DND-41 (cell line): ENCODE measurements around the gene PARVA.

Source experiments
- ATAC-seq: fragments of 200-7000 bp; cut with Tn5 transposase; 3 replicates; pipeline ENCODE4 v1.9.1; 2021; ENCODE audit warnings: low read depth; ENCODE audit not compliant: insufficient read depth
- DNase-seq: peaks from one replicate; pipeline ENCODE4 v3.0.0-alpha.2; 2020
- H2AFZ ChIP-seq: 2 replicates; pipeline ENCODE4 v1.6.0; 2012; ENCODE audit warnings: low read depth, low read length
- H3K27ac ChIP-seq: 2 replicates; pipeline ENCODE4 v1.5.1; 2012; ENCODE audit warnings: low read length, inconsistent platforms
- H3K27me3 ChIP-seq: fragments of 200-600 bp; sonication (generic); 2 replicates; pipeline ENCODE4 v1.6.0; 2012; ENCODE audit warnings: low read length, mild to moderate bottlenecking, inconsistent platforms; ENCODE audit not compliant: insufficient read depth, poor library complexity
- H3K36me3 ChIP-seq: 2 replicates; pipeline ENCODE4 v1.5.1; 2012; ENCODE audit warnings: low read length, inconsistent platforms; ENCODE audit not compliant: insufficient read depth
- H3K4me1 ChIP-seq: 2 replicates; pipeline ENCODE4 v1.5.1; 2012; ENCODE audit warnings: mild to moderate bottlenecking, low read length; ENCODE audit not compliant: insufficient read depth
- H3K4me2 ChIP-seq: 2 replicates; pipeline ENCODE4 v1.6.0; 2012; ENCODE audit warnings: mild to moderate bottlenecking, moderate library complexity, low read length, inconsistent platforms; ENCODE audit not compliant: insufficient read depth
- H3K4me3 ChIP-seq, 2 experiments: fragments of 200-600 bp in 1 of 2; shearing (Covaris generic) in 1 of 2; 2 replicates each; pipeline ENCODE4 v1.5.1; 2012 to 2016; ENCODE audit warnings: inconsistent platforms in 2 of 2, low read length in 2 of 2, mild to moderate bottlenecking in 2 of 2, low read depth in 1 of 2, moderate library complexity in 1 of 2
- H3K79me2 ChIP-seq: 2 replicates; pipeline ENCODE4 v1.6.0; 2012; ENCODE audit warnings: low read length, inconsistent platforms; ENCODE audit not compliant: insufficient read depth
- H3K9ac ChIP-seq: 2 replicates; pipeline ENCODE4 v1.6.0; 2012; ENCODE audit warnings: low read depth, mild to moderate bottlenecking, inconsistent platforms, low read length, moderate library complexity
- H3K9me3 ChIP-seq: 2 replicates; pipeline ENCODE4 v1.5.1; 2012; ENCODE audit warnings: low read length, moderate library complexity, mild to moderate bottlenecking, inconsistent platforms; ENCODE audit not compliant: insufficient read depth, severe bottlenecking
- H4K20me1 ChIP-seq: 2 replicates; pipeline ENCODE4 v1.6.0; 2012; ENCODE audit warnings: low read length; ENCODE audit not compliant: insufficient read depth
- EZH2 ChIP-seq: IDR thresholded peaks from 3 replicates; pipeline ENCODE4 v1.6.1; 2012; ENCODE audit warnings: borderline replicate concordance, low read depth, mild to moderate bottlenecking, moderate library complexity, low read length, inconsistent platforms; ENCODE audit not compliant: severe bottlenecking
- TF ChIP-seq, protein P1 (sequence below): IDR thresholded peaks from 2 replicates; pipeline ENCODE4 v1.5.1; 2012; ENCODE audit warnings: borderline replicate concordance, low read length, moderate library complexity, mild to moderate bottlenecking; ENCODE audit not compliant: poor library complexity, severe bottlenecking; ENCODE audit errors: extremely low read depth

Gene PARVA

DNA sequence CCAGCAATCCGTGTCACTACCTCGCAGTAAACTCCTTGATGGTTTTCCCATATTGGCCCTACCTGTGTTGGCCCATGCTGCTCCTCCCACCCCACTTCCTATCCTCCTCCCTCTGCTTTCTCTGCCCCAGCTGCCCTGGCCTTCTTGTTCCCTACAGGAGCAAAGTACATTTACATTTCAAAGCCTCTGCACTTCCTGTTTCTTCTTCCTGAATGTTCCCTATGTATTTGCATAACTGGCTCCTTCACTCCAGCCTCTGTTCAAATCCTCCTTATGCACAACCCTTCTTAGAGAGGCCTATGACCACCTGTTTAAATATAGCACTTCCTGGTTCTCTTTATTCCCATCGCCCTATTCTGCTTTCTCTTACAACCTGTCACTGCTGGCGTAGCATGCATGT lies 62.2 kb downstream of the PARVA start:
- Histone ChIP-seq H3K27me3 (peaks cover 7% of the 10 kb centered on the region), H3K9me3 (no peaks in the 10 kb centered on the region), H3K27ac (no peak overlapping the region), H3K4me2 (no peak overlapping the region), H3K79me2 (no peaks in the 10 kb centered on the region), H4K20me1 (no peaks in the 10 kb centered on the region), H3K36me3 (no peaks in the 10 kb centered on the region), H3K9ac (no peak overlapping the region), H3K4me3 (no peak overlapping the region), H2AFZ (no peak overlapping the region), H3K4me1 (no peaks in the 10 kb centered on the region)
- DNase-seq (no peak), ATAC-seq (no peak)
- TF ChIP-seq, protein P1, sequence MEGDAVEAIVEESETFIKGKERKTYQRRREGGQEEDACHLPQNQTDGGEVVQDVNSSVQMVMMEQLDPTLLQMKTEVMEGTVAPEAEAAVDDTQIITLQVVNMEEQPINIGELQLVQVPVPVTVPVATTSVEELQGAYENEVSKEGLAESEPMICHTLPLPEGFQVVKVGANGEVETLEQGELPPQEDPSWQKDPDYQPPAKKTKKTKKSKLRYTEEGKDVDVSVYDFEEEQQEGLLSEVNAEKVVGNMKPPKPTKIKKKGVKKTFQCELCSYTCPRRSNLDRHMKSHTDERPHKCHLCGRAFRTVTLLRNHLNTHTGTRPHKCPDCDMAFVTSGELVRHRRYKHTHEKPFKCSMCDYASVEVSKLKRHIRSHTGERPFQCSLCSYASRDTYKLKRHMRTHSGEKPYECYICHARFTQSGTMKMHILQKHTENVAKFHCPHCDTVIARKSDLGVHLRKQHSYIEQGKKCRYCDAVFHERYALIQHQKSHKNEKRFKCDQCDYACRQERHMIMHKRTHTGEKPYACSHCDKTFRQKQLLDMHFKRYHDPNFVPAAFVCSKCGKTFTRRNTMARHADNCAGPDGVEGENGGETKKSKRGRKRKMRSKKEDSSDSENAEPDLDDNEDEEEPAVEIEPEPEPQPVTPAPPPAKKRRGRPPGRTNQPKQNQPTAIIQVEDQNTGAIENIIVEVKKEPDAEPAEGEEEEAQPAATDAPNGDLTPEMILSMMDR: no peak
- no peak for TF ChIP-seq EZH2

DNA sequence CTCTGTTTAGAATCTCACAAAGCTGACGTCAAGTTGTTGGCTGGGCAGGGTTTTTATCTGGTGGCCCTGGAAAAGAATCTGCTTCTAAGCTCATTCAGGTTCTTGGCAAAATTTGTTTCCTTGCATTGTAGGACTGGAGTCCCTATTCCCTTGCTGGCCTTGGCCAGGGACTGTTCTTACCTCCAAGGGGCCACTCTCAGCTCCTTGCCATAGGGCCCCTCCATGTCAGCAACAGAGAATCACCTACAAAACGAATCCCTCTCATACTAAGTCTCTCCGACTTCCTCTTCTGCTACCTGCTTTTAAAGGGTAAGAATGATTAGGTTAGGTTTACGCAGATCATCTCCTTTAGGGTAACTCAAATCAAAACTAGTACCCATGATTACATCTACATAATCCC lies 63.2 kb downstream of the PARVA start:
- Histone ChIP-seq H3K27me3 (peaks cover 4% of the 10 kb centered on the region), H2AFZ (no peak overlapping the region), H3K27ac (no peak overlapping the region), H3K4me2 (no peak overlapping the region), H3K4me1 (no peaks in the 10 kb centered on the region), H3K9me3 (no peaks in the 10 kb centered on the region), H4K20me1 (no peaks in the 10 kb centered on the region), H3K9ac (no peak overlapping the region), H3K79me2 (no peaks in the 10 kb centered on the region), H3K36me3 (no peaks in the 10 kb centered on the region), H3K4me3 (no peak overlapping the region)
- DNase-seq (no peak), ATAC-seq (no peak)
- TF ChIP-seq, protein P1: no peak
- TF ChIP-seq EZH2: no peak

- no peak overlapping the region for H3K4me2 ChIP-seq
- H3K4me1 ChIP-seq: no peaks in the 10 kb centered on the region
- H3K36me3 ChIP-seq: no peaks in the 10 kb centered on the region
- H3K9me3 ChIP-seq: no peaks in the 10 kb centered on the region
- no peak overlapping the region for H3K4me3 ChIP-seq
- H3K79me2 ChIP-seq: no peaks in the 10 kb centered on the region
- ATAC-seq (no peak), DNase-seq (no peak)
- H3K27ac ChIP-seq: no peak overlapping the region
- no peaks in the 10 kb centered on the region for H4K20me1 ChIP-seq
- peaks cover 4% of the 10 kb centered on the region for H3K27me3 ChIP-seq
- TF ChIP-seq, protein P1: no peak
- no peak for TF ChIP-seq EZH2
- no peak overlapping the region for H2AFZ ChIP-seq
- H3K9ac ChIP-seq: no peak overlapping the region
These were observed 64.0 kb downstream of the PARVA start for GRCh38 chr11:12441231-12441861.
